Transverse colon (tissue), 4 donors: ENCODE data around the gene NPR3. TPM values are rescaled to one million over a fixed set of nuclear protein-coding genes. Genes with fewer than 3 reads are reported as not detected.

Experiments used
- DNase-seq: peaks from one replicate; pipeline ENCODE4 v3.0.0-alpha.2; 2019
- H3K27ac ChIP-seq, 4 donors: fragments of 200-600 bp; sonication (generic); 2 replicates each; pipeline ENCODE4 v1.5.1; 2016 to 2018; ENCODE audit warnings: inconsistent platforms in 4 of 4
- H3K27me3 ChIP-seq: fragments of 200-600 bp; sonication (generic); 2 replicates; pipeline ENCODE4 v1.5.1; 2017; ENCODE audit warnings: inconsistent platforms
- H3K36me3 ChIP-seq, 4 donors: fragments of 200-600 bp; sonication (generic); 2 replicates each; pipeline ENCODE4 v1.5.1; 2017 to 2019; ENCODE audit warnings: inconsistent platforms in 4 of 4
- H3K4me1 ChIP-seq, 4 donors: fragments of 200-600 bp; sonication (generic); 2 replicates each; pipeline ENCODE4 v1.5.1; 2017 to 2020; ENCODE audit warnings: inconsistent platforms in 4 of 4
- H3K4me3 ChIP-seq, 4 donors: fragments of 200-600 bp; sonication (generic); 1 replicate in 1 of 4; 2 replicates in 3 of 4; pipeline versions ENCODE4 v1.5.1 to v1.6.1; 2017 to 2019; ENCODE audit warnings: inconsistent platforms in 4 of 4
- H3K9me3 ChIP-seq, 2 donors: fragments of 200-600 bp; sonication (generic); 2 replicates each; pipeline ENCODE4 v1.5.1; 2017 to 2019; ENCODE audit warnings: inconsistent platforms in 2 of 2
- CTCF ChIP-seq, 5 experiments: fragments of 200-600 bp in 3 of 5; fragments of 450-650 bp in 2 of 5; sonication (generic) in 3 of 5; IDR thresholded peaks; 1 replicate in 2 of 5; 2 replicates in 3 of 5; pipeline ENCODE4 v1.5.1; 2016 to 2017; ENCODE audit warnings: antibody characterized with exemption in 5 of 5, inconsistent platforms in 3 of 5, mild to moderate bottlenecking in 2 of 5, moderate library complexity in 1 of 5
- EP300 ChIP-seq: sonication (generic); formaldehyde crosslinking; IDR thresholded peaks from one replicate; pipeline ENCODE4 v1.6.1; 2017; ENCODE audit warnings: antibody characterized with exemption, low read depth
- POLR2A ChIP-seq: fragments of 450-650 bp; IDR thresholded peaks from one replicate; pipeline ENCODE4 v1.6.1; 2016; ENCODE audit warnings: antibody characterized with exemption, mild to moderate bottlenecking, moderate library complexity
- POLR2AphosphoS5 ChIP-seq, 3 donors: sonication (generic); formaldehyde crosslinking; IDR thresholded peaks; one replicate each; pipeline ENCODE4 v1.6.1; 2016; ENCODE audit warnings: antibody characterized with exemption in 3 of 3
- WGBS, 2 donors: methylation state at CpG; one replicate each; pipeline ENCODE4 v1.1.5; 2018; ENCODE audit warnings: low coverage in 1 of 2; 5-methylcytosine and 5-hydroxymethylcytosine counted together
- in situ Hi-C, 4 donors: fragments of 200-750 bp; cut with MboI; loops; one replicate each; pipeline versions ENCODE4 v1.15.0 to v1.15.1; 2017; ENCODE audit warnings: low sequenced_read_pairs in 3 of 4, low pct_ligation_motif_present in 1 of 4, low pct_unique_long_range_greater_than_20kb in 1 of 4
- intact Hi-C: fragments of 100-400 bp; cut with DNase I; formaldehyde crosslinking; loops from one replicate; pipeline ENCODE4 v1.15.1; 2023; ENCODE audit warnings: low total_unique reads
- total RNA-seq, 4 donors: library from RNA; depleted of rRNA; stranded (reverse); fragments of >200 nt; gene quantifications; one replicate each; pipeline ENCODE4 v1.1.0, GENCODE V29; 2016

The NPR3 gene
- total RNA-seq, 4 donors from 2014 or later: 0.60 to 19.8 (median 3.8) TPM

- Histone ChIP-seq H3K36me3 (no peaks in the 10 kb centered on the region), H3K4me3 (peak overlapping the region; percentile 21 to 72 (median 44)), H3K27ac (peak overlapping the region; percentile 32 to 79 (median 74)), H3K27me3 (peaks cover 74% of the 10 kb centered on the region), H3K9me3 (no peaks in the 10 kb centered on the region), H3K4me1 (peaks cover 0 to 44% (median 18%) of the 10 kb centered on the region in 4 donors)
- TF ChIP-seq CTCF (IDR thresholded peaks at IDR 0.05) (no peak), POLR2A (no peak), POLR2AphosphoS5 (IDR thresholded peaks at IDR 0.05) (no peak)
- DNase-seq: no peak
- in situ Hi-C loops (loop anchor here in 3 of 4 donors (25.0 kb wide), 1 partner anchor 700 kb away; no protein-coding TSS in a partner anchor), intact Hi-C loops (loop anchor here (10.0 kb wide), 2 partner anchors 573 to 693 kb away; no protein-coding TSS in a partner anchor)
- whole genome bisulfite sequencing, 2 donors: 6% methylated on average over 72 of the region's 76 CpGs; no CpG with 5 or more reads in 1 of the 2 donors
Measured at GRCh38 chr5:32711681-32712480, 760 bp downstream of the NPR3 start.

- no peaks in the 10 kb centered on the region for H3K9me3 ChIP-seq
- peak overlapping the region; percentile 21 to 72 (median 44) for H3K4me3 ChIP-seq
- peaks cover 0 to 44% (median 18%) of the 10 kb centered on the region in 4 donors for H3K4me1 ChIP-seq
- peaks cover 74% of the 10 kb centered on the region for H3K27me3 ChIP-seq
- no peak for DNase-seq
- intact Hi-C loops (loop anchor here (10.0 kb wide), 2 partner anchors 572 to 692 kb away; no protein-coding TSS in a partner anchor), in situ Hi-C loops (loop anchor here in 3 of 4 donors (25.0 kb wide), 1 partner anchor 700 kb away; no protein-coding TSS in a partner anchor)
- WGBS, 2 donors: 11 to 18% methylated on average over 7 to 51 of the region's 56 CpGs
- H3K27ac ChIP-seq: peak overlapping the region in 3 of 4 donors; percentile 73 to 79 (median 74)
- H3K36me3 ChIP-seq: no peaks in the 10 kb centered on the region
- TF ChIP-seq POLR2A (no peak), CTCF (IDR thresholded peaks at IDR 0.05) (no peak)
Measured at GRCh38 chr5:32712481-32713360, 1.6 kb downstream of the NPR3 start.

- intact Hi-C loops (loop anchor here (10.0 kb wide), 2 partner anchors 571 to 691 kb away; no protein-coding TSS in a partner anchor), in situ Hi-C loops (loop anchor here in 3 of 4 donors (25.0 kb wide), 1 partner anchor 699 kb away; no protein-coding TSS in a partner anchor)
- Histone ChIP-seq H3K4me1 (peaks cover 0 to 44% (median 18%) of the 10 kb centered on the region in 4 donors), H3K36me3 (no peaks in the 10 kb centered on the region), H3K4me3 (peak overlapping the region; percentile 7 to 72 (median 44)), H3K27ac (peak overlapping the region; percentile 18 to 79 (median 74)), H3K27me3 (peaks cover 69% of the 10 kb centered on the region), H3K9me3 (no peaks in the 10 kb centered on the region)
- 31% methylated on average over 20 of the region's 30 CpGs; no CpG with 5 or more reads in 1 of the 2 donors for WGBS, 2 donors
- TF ChIP-seq CTCF (IDR thresholded peaks at IDR 0.05): no peak
- no peak for TF ChIP-seq POLR2A
- TF ChIP-seq EP300: no peak
- no peak for TF ChIP-seq POLR2AphosphoS5 (IDR thresholded peaks at IDR 0.05)
- no peak for DNase-seq
Measured at GRCh38 chr5:32713361-32713769, 2.2 kb downstream of the NPR3 start.
